Activated T-cell treated with anti-CD3 and anti-CD28 coated beads, Interleukin-2, amount 50 U/mL, for 1 hour (primary cell): ENCODE results near the gene TMEM108.

ENCODE experiments used
- DNase-seq: peaks from one replicate; pipeline ENCODE4 v3.0.0-alpha.2; 2020

TMEM108 gene

GRCh38 chr3:133289322-133289721 is 251.1 kb downstream of the TMEM108 start:
- DNase-seq = no peak

- no peak for DNase-seq
These were observed 254.1 kb downstream of the TMEM108 start for GRCh38 chr3:133292296-133292695.

- no peak for DNase-seq
These were observed 255.4 kb downstream of the TMEM108 start for GRCh38 chr3:133293397-133294110.

DNA sequence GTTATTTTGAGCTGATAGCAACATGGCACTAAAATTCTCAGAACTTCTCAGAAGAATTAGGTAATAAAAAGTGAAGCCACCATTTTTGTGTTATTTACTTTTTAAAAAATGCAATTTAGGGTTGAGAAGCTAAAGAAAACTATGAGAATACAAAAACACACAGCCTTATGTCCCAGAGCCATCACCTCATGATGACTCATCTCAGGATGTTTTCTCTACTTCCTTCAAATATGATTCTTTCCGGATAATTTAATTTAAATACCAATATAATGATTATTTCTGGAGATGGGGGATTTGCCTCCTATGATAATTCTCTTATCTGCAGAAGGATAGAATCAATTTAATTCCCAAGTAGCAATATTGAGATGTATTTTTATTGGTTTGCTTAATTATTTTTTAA is 256.1 kb downstream of the TMEM108 start:
- DNase-seq = no peak

GRCh38 chr3:133295199-133295901 is 257.2 kb downstream of the TMEM108 start:
- DNase-seq = no peak

DNA sequence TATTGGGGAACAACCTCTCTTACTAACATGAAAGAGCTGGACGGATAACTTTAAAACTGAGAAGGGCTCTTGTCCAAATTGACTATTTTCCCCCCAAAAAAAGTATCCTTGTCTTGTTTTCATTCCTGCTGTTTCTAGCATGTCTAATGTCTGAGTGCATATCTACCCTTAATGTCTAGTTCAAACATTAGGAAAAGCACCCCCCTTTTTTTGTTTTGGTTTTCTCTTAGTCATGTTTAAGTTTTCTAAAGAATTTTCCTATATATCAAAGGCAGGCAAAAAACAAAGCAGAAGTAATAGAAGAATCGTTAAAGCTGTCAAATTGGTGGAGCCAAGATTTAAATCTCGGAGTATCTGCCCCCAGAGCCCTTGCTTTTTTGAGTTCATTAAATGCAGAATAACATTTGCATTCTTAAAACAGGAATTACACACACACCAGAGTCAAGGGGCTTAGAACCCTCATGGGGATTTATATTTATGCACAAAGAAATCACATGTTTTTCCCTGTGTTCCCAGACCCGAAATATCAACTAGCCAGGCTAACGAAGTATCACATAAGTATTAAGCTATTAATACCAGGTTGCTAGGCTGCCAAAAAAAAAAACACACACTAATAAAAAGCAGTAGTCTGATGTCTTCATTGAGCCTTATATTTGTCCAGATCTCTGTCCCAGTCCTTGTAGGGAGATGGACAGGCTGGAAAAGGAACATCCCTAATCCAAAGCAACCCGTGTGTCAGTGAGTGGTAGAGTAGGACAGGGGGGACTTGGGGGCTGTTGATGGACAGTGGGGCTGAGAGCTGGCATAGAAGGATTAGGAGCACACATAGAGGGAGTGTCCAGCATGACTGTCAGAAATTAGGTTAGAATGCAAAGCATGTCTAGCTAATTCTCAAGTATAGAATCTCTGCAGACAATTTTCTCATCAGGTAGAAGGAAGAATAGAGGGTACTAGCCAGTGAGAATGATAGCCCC is 258.0 kb downstream of the TMEM108 start:
- DNase-seq = no peak

DNA sequence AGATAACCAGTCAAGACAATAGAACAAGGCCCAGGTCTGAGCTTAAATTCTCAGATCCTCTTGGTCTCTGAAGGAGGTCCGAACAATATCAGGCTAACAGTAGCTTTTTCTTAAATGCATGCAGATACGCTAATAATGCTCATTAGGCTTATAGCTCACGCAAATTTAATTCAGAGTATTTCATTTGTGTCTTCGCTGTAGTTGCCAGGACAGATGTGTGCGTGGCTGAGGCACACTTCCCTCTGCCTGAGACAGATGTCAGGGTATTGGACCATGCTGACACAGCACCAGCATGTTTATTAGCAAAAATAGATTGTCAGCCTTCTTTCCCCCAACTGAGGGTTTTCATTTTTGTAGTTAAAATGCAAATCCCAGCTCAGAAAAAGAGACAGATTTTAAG is 258.8 kb downstream of the TMEM108 start:
- no peak for DNase-seq

DNA sequence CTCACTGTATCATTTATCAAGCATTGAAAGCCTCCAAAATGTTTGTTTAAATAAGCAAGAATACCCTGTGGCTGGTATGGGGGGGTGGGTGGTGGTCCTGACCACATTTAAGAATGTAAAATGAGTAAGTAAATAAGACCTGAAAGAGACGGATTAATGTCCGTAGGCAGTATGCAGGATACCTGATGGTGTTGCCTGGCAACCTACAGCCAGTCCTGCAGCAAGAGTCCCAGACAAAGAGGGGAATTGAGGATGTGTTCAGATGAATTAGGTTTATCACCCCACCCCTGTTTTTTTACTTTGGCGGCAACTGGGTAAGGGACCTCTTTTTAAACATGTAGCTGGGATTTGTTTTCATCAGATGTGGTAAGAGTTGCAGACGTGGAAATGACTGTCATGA is 261.9 kb downstream of the TMEM108 start:
- DNase-seq = no peak

- no peak for DNase-seq
These were observed 263.0 kb downstream of the TMEM108 start for GRCh38 chr3:133301194-133301593.

DNA sequence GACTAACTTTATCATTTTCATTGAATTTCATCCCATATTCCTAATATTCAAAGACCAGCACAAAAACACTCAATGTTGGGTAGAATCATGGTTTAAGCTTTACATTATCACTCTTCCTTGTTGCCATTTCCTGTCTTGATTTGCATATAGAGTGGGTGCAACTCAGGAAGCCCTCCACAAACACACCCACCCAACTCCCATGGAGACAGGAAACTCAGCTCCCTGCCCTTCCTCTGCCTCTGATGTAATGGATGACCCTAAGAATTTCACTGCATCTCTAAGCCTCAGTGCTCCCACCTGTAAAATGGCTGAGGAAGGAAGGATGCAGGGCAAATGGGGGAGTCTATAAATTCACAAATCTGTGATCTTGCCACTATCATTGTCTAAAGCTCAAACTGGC is 263.5 kb downstream of the TMEM108 start:
- no peak for DNase-seq

- no peak for DNase-seq
These were observed 265.2 kb downstream of the TMEM108 start for GRCh38 chr3:133303430-133303829.

- no peak for DNase-seq
These were observed 279.7 kb downstream of the TMEM108 start for GRCh38 chr3:133317866-133318265.

DNA sequence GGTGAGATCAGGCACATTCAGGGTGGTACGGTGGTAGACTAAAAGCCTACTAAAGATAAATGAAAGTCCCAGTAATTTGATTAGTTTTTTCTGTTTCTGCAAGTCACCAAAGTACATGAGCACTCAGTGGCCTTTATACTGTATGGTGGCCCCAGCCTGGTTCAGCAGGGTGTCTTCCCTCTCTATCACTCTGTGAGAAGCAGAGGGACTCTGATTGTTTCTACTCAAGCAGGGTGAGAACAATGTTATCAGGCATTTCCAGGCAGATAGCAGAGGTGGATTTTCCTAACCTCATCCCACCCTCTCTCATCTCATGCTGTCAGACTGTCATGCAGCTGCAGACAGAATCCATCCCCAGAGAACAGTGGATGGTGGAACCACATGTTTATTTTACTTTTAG is 290.2 kb downstream of the TMEM108 start:
- DNase-seq = no peak

DNA sequence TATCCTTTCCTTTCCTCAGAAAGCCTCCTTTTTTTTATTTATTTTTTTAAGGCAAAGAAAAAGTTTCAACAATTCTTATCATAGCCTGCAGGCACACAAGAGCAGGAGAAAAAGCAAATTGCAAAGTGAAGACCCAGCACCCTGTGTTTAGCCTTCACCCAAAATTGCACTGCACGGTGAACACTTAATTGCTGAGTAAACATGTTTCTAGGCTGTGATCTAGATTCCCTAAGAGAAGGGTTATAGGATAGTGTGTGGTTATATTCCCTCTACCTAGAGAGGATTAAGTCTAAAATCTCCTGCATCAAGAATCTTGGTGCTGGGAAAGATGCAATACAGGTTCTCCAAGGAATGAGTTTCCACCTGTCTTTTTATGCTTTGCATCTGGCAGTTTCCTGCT is 291.4 kb downstream of the TMEM108 start:
- DNase-seq = no peak

- DNase-seq = no peak
These were observed 291.9 kb downstream of the TMEM108 start for GRCh38 chr3:133330065-133330464.

GRCh38 chr3:133330522-133330921 is 292.3 kb downstream of the TMEM108 start:
- no peak for DNase-seq

GRCh38 chr3:133354721-133355120 is 316.5 kb downstream of the TMEM108 start:
- no peak for DNase-seq

- DNase-seq = no peak
These were observed 322.3 kb downstream of the TMEM108 start for GRCh38 chr3:133360476-133360875.

GRCh38 chr3:133361011-133361410 is 322.8 kb downstream of the TMEM108 start:
- DNase-seq = no peak

- DNase-seq = no peak
These were observed 323.2 kb downstream of the TMEM108 start for GRCh38 chr3:133361435-133361834.

- DNase-seq = no peak
These were observed 324.3 kb downstream of the TMEM108 start for GRCh38 chr3:133362539-133362938.

- no peak for DNase-seq
These were observed 326.5 kb downstream of the TMEM108 start for GRCh38 chr3:133364704-133365103.

DNA sequence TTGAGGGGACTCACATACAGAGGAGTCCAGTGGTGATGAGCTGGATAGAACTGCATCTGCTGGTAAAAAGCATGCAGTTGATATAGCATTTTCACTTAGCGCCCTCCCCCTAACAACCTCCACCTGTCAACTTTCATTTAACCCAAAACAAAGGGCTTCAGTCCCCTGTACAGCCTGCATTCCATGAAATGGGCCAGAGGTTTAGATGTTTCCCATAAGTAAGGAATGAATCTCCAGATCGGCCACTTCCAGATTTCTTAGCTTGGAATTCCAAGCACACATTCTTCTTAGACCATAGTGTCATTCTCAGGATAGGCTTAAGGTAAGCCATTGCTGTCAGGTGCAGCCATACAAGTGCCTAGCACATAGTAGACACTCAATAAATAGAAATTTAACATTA is 328.7 kb downstream of the TMEM108 start:
- no peak for DNase-seq

DNA sequence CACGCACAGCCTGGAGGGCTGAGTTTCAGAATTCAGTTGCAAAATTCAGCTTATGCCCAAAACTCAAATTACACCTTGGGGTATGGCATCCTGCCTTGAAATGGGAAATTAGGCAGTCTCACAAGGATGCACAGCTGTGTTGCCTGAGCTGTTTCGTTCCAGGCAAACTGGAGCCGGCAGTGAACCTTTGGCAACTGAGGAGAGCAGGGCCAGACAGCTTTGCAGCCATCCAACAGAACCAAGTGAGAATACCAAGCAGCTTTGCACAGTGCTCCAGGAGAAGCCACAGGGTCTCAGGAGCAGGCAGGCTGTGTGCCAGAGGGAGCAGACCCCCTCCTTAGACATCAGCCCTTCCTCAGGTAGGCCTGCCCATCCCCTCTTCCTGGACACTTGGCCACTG is 329.2 kb downstream of the TMEM108 start:
- DNase-seq = no peak
